HepG2 (cell line): Measurements from ENCODE around the gene INPP5K. TPM values are rescaled to one million over a fixed set of nuclear protein-coding genes. Genes with fewer than 3 reads are reported as not detected.

Experiments
- BRF2 ChIP-seq: sonication (generic); formaldehyde crosslinking; IDR thresholded peaks from 2 replicates; pipeline ENCODE4 v1.8.1; 2022; ENCODE audit warnings: mild to moderate bottlenecking, missing genetic modification reagents
- CERS6 ChIP-seq: sonication (generic); formaldehyde crosslinking; IDR thresholded peaks from 2 replicates; pipeline ENCODE4 v1.5.0; 2020; ENCODE audit warnings: missing genetic modification reagents
- ELF4 ChIP-seq: sonication (generic); formaldehyde crosslinking; IDR thresholded peaks from 2 replicates; pipeline ENCODE4 v1.5.0; 2020; ENCODE audit warnings: missing genetic modification reagents, mild to moderate bottlenecking, moderate library complexity, borderline replicate concordance
- ETS1 ChIP-seq: sonication (generic); formaldehyde crosslinking; IDR thresholded peaks from 2 replicates; pipeline ENCODE4 v1.4.0; 2020; ENCODE audit warnings: missing genetic modification reagents
- GABPA ChIP-seq, 2 experiments: IDR thresholded peaks; 2 replicates each; pipeline ENCODE4 v1.6.1; 2011 to 2016; ENCODE audit warnings: low read depth in 2 of 2, low read length in 1 of 2, missing biosample characterization in 1 of 2, missing genetic modification characterization in 1 of 2
- NAIF1 ChIP-seq: sonication (generic); formaldehyde crosslinking; IDR thresholded peaks from 2 replicates; pipeline ENCODE4 v1.5.0; 2020; ENCODE audit warnings: mild to moderate bottlenecking, missing genetic modification reagents, borderline replicate concordance
- RAD21 ChIP-seq: fragments of 450-650 bp; formaldehyde crosslinking; IDR thresholded peaks from 2 replicates; pipeline ENCODE4 v1.5.0; 2020; ENCODE audit warnings: mild to moderate bottlenecking
- RNF2 ChIP-seq: fragments of 450-650 bp; conservative IDR thresholded peaks from 2 replicates; pipeline ENCODE4 v1.6.1; 2016; ENCODE audit warnings: low read depth
- RXRA ChIP-seq: sonication (generic); formaldehyde crosslinking; IDR thresholded peaks from 2 replicates; pipeline ENCODE4 v1.5.1; 2020; ENCODE audit warnings: missing genetic modification reagents
- SP1 ChIP-seq, 2 experiments: fragments of 450-650 bp in 1 of 2; sonication (generic) in 1 of 2; formaldehyde crosslinking in 1 of 2; IDR thresholded peaks; 2 replicates each; pipeline versions ENCODE4 v1.4.0 to v1.6.1; 2016 to 2020; ENCODE audit warnings: missing genetic modification reagents in 1 of 2
- SRY ChIP-seq: sonication (generic); formaldehyde crosslinking; IDR thresholded peaks from 2 replicates; pipeline ENCODE4 v1.8.0; 2022; ENCODE audit warnings: mild to moderate bottlenecking, missing genetic modification reagents
- ZNF660 ChIP-seq: sonication (generic); formaldehyde crosslinking; IDR thresholded peaks from 2 replicates; pipeline ENCODE4 v1.5.1; 2020; ENCODE audit warnings: mild to moderate bottlenecking, low read depth, missing genetic modification reagents, borderline replicate concordance
- polyA plus RNA-seq, 8 experiments: library from polyadenylated mRNA; depleted of rRNA in 3 of 8; stranded (reverse) in 7 of 8; unstranded in 1 of 8; fragments of >200 nt; fragmentation: Illumina TruSeq in 4 of 8; extraction: Trizol in 4 of 8; gene quantifications; 2 replicates each; pipeline versions ENCODE4 v1.2.1 to v1.2.3, GENCODE V29; 2011 to 2016; ENCODE audit warnings: low read depth in 4 of 8, missing spikeins in 1 of 8, mixed read lengths in 1 of 8; ENCODE audit not compliant: insufficient read depth in 1 of 8
- total RNA-seq, 5 experiments: library from RNA; depleted of rRNA; stranded (reverse); fragments of >200 nt; fragmentation: Illumina TruSeq; extraction: Trizol; gene quantifications; 2 replicates each; pipeline ENCODE4 v1.2.3, GENCODE V29; 2016; ENCODE audit warnings: low read depth in 1 of 5
- TF ChIP-seq, protein P1 (sequence below): sonication (generic); formaldehyde crosslinking; IDR thresholded peaks from 2 replicates; pipeline ENCODE4 v1.5.0; 2020; ENCODE audit warnings: missing genetic modification reagents
- TF ChIP-seq, protein P2 (sequence below): sonication (generic); formaldehyde crosslinking; IDR thresholded peaks from 2 replicates; pipeline ENCODE4 v1.4.0; 2020; ENCODE audit warnings: mild to moderate bottlenecking, missing genetic modification reagents

The INPP5K gene
- total and polyA plus RNA-seq, 2 of the 13 experiments (the other 11 are each of a cell fraction or from before 2014, with no cell fraction given), result 4.8 to 9.6 TPM

DNA sequence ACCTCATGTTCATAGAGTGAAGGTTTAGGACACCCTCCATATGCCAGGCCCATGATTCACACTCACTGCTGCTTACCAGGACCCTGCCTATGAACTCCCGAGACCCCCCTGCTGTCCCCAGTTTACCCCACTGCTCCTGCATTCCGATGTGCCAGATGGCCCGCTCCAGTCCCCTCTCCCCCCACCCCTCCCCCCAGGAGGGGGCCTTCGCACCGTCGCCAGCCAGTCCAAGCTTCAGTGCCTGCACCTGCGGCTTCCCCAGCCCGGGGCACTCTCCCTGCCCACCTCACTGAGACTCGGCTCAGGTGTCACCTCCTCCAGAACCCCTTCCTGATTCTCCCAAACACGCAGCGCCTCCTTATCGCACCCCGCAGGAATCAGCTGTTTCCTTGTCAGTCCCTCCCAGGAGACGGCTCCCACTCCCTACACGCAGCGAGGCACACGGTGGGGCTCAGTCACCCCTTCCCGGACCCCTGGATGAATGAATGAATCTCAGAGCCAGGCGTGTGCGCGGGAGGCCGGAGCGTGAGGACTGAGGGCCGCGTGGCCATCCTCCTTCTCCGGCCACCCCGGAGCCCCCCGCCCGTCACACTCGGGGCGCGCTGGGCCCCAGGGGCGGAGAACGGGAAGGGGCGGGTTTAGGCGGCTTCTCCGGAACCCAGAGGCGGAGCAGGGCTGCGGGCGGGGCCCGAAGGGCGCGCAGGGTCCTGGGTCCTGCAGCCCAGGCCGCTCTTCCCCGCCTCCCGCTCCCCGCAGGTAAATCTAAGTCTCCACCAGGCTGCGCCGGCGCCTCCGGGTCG, 25.6 kb downstream of the INPP5K start (continued):
- TF ChIP-seq ETS1 (CRISPR knock-in tag) (no peak), CERS6 (CRISPR knock-in tag) (no peak), BRF2 (CRISPR knock-in tag) (no peak), RAD21 (CRISPR knock-in tag) (no peak), SRY (CRISPR knock-in tag) (peak; percentile 51; the same call in 1 of the 2 replicates), SP1 (IDR thresholded peaks at IDR 0.05) (no peak), SP1 (CRISPR knock-in tag; IDR thresholded peaks at IDR 0.05) (peak; percentile 39; the same call in 1 of the 2 replicates), GABPA (IDR thresholded peaks at IDR 0.05; ENCODE audit: low read depth, low read length) (peak; percentile 39; the same call in 1 of the 2 replicates), GABPA (CRISPR knock-in tag; IDR thresholded peaks at IDR 0.05; ENCODE audit: low read depth) (peak; percentile 70), RNF2 (no peak), RXRA (CRISPR knock-in tag) (no peak; the same call in 1 of the 2 replicates), ELF4 (CRISPR knock-in tag) (no peak), NAIF1 (no peak), ZNF660 (no peak)
- TF ChIP-seq, protein P1, sequence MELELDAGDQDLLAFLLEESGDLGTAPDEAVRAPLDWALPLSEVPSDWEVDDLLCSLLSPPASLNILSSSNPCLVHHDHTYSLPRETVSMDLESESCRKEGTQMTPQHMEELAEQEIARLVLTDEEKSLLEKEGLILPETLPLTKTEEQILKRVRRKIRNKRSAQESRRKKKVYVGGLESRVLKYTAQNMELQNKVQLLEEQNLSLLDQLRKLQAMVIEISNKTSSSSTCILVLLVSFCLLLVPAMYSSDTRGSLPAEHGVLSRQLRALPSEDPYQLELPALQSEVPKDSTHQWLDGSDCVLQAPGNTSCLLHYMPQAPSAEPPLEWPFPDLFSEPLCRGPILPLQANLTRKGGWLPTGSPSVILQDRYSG (CRISPR knock-in tag), result no peak
- TF ChIP-seq, protein P2, sequence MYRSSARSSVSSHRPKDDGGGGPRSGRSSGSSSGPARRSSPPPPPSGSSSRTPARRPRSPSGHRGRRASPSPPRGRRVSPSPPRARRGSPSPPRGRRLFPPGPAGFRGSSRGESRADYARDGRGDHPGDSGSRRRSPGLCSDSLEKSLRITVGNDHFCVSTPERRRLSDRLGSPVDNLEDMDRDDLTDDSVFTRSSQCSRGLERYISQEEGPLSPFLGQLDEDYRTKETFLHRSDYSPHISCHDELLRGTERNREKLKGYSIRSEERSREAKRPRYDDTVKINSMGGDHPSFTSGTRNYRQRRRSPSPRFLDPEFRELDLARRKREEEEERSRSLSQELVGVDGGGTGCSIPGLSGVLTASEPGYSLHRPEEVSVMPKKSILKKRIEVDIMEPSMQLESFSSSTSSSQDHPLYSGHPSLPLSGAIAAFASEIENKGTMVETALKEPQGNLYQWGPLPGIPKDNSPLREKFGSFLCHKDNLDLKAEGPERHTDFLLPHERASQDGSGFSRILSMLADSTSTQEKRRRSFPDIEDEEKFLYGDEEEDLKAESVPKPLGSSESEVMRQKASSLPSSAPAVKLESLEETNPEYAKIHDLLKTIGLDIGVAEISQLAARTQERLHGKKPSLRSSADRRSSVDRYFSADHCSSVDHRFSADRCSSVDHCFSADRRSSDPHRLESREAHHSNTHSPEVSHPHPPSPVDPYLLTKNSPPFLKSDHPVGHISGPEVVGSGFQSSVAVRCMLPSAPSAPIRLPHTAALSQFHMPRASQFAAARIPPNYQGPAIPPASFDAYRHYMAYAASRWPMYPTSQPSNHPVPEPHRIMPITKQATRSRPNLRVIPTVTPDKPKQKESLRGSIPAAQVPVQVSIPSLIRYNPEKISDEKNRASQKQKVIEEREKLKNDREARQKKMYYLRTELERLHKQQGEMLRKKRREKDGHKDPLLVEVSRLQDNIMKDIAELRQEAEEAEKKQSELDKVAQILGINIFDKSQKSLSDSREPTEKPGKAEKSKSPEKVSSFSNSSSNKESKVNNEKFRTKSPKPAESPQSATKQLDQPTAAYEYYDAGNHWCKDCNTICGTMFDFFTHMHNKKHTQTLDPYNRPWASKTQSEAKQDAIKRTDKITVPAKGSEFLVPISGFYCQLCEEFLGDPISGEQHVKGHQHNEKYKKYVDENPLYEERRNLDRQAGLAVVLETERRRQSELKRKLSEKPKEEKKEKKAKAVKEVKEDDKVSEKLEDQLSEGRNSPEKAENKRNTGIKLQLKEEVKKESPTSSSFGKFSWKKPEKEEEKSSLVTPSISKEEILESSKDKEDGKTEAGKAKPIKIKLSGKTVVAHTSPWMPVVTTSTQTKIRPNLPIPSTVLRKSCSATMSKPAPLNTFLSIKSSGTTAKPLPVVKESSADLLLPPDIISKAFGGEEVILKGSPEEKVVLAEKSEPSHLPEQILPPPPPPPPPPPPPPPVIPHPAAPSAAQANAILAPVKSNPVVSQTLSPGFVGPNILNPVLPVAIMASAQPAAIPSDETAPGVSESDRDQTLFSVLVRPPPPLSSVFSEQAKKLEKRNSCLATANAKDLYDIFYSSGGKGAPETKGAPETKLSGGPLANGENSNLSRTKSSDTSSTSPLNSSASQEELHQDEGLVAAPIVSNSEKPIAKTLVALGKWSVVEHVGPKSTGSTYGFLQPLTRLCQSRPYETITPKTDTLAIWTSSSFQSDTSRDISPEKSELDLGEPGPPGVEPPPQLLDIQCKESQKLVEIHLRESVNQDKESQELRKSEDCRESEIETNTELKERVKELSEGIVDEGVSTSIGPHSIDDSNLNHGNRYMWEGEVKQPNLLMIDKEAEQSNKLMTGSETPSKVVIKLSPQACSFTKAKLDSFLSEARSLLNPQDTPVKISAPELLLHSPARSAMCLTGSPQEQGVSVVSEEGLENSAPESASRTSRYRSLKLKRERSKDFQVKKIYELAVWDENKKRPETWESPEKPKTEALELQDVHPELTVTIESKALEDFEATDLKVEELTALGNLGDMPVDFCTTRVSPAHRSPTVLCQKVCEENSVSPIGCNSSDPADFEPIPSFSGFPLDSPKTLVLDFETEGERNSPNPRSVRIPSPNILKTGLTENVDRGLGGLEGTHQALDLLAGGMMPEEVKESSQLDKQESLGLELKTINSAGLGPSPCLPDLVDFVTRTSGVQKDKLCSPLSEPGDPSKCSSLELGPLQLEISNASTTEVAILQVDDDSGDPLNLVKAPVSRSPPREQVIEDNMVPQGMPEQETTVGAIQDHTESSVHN, result no peak
